HCT116 (cell line): ENCODE measurements around the gene FREM1. TPM values are rescaled to one million over a fixed set of nuclear protein-coding genes. Genes with fewer than 3 reads are reported as not detected.

Experiments
- ATAC-seq: fragments of 200-7000 bp; cut with Tn5 transposase; 2 replicates; pipeline ENCODE4 v1.9.1; 2020; ENCODE audit warnings: mild to moderate bottlenecking, moderate library complexity
- BruUV-seq: library from RNA; stranded (reverse); fragments of 400-500 nt; replicated peaks from 2 replicates; lab custom pipeline; 2021; lab: Mats Ljungman, UMichigan
- CTCF ChIA-PET: fragments of 300-600 bp; sonication (Branson Sonifier 250); formaldehyde crosslinking; loops from one replicate; lab custom pipeline; 2021; ENCODE audit warnings: antibody characterized with exemption; lab: Charles Lee
- POLR2A ChIA-PET: fragments of 300-600, 350-600 bp; sonication (Branson Sonifier 250); formaldehyde crosslinking; loops from one replicate; lab custom pipeline; 2021; ENCODE audit warnings: antibody characterized with exemption; lab: Charles Lee
- RAD21 ChIA-PET, 2 experiments: fragments of 300-600 bp; sonication (Branson Sonifier 250); formaldehyde crosslinking; loops; one replicate each; lab custom pipeline; 2023; ENCODE audit warnings: low total read pairs in 2 of 2; ENCODE audit not compliant: uncharacterized antibody in 2 of 2, unreplicated experiment in 2 of 2, low non-redundant PET in 1 of 2; lab: Charles Lee
- DNase-seq: peaks from one replicate; pipeline ENCODE4 v3.0.0-alpha.2; 2010; ENCODE audit warnings: low read depth, low spot score
- H2AFZ ChIP-seq: fragments of 200-600 bp; shearing (Covaris generic), sonication (generic); 2 replicates; pipeline ENCODE4 v1.6.1; 2017; ENCODE audit warnings: low read depth, mixed run types, mixed read lengths, antibody characterized with exemption, low read length; ENCODE audit not compliant: poor library complexity, severe bottlenecking
- H3K27ac ChIP-seq: 2 replicates; pipeline ENCODE4 v1.5.1; 2012; ENCODE audit warnings: low read depth, low read length
- H3K27me3 ChIP-seq: fragments of 200-600 bp; sonication (generic); 2 replicates; pipeline ENCODE4 v1.6.1; 2016; ENCODE audit warnings: mixed run types, low read length, mixed read lengths; ENCODE audit not compliant: insufficient read depth
- H3K36me3 ChIP-seq, 2 experiments: fragments of 200-500 bp in 1 of 2; fragments of 200-600 bp in 1 of 2; sonication (Bioruptor generic) in 1 of 2; sonication (generic) in 1 of 2; 2 replicates each; pipeline versions ENCODE4 v1.5.1 to v1.6.1; 2014 to 2016; ENCODE audit warnings: low read length in 2 of 2, inconsistent platforms in 1 of 2, mixed read lengths in 1 of 2, mixed run types in 1 of 2; ENCODE audit not compliant: insufficient read depth in 2 of 2, control insufficient read depth in 1 of 2
- H3K4me1 ChIP-seq, 2 experiments: fragments of 200-600 bp in 1 of 2; sonication (generic) in 1 of 2; 2 replicates each; pipeline versions ENCODE4 v1.5.1 to v1.6.1; 2012 to 2017; ENCODE audit warnings: low read length in 2 of 2, inconsistent platforms in 1 of 2, mild to moderate bottlenecking in 1 of 2, mixed read lengths in 1 of 2, mixed run types in 1 of 2, moderate library complexity in 1 of 2; ENCODE audit not compliant: insufficient read depth in 2 of 2, control insufficient read depth in 1 of 2
- H3K4me2 ChIP-seq: fragments of 200-600 bp; sonication (generic); 2 replicates; pipeline ENCODE4 v1.6.1; 2017; ENCODE audit warnings: mixed run types, low read length, mixed read lengths
- H3K4me3 ChIP-seq, 2 experiments: fragments of 200-600 bp in 1 of 2; sonication (generic) in 1 of 2; replicated peaks in 1 of 2; 2 replicates each; pipeline ENCODE4 v1.5.1; 2011 to 2016; ENCODE audit warnings: low read length in 2 of 2, control low read depth in 1 of 2, low read depth in 1 of 2, mild to moderate bottlenecking in 1 of 2, mixed read lengths in 1 of 2, mixed run types in 1 of 2
- H3K79me2 ChIP-seq: fragments of 200-600 bp; sonication (generic); 2 replicates; pipeline ENCODE4 v1.6.1; 2017; ENCODE audit warnings: mild to moderate bottlenecking, mixed run types, low read length, moderate library complexity, mixed read lengths; ENCODE audit not compliant: insufficient read depth
- H3K9ac ChIP-seq: fragments of 200-600 bp; sonication (generic); 2 replicates; pipeline ENCODE4 v1.6.1; 2016; ENCODE audit warnings: low read length, mixed read lengths
- H3K9me2 ChIP-seq: fragments of 200-600 bp; sonication (generic), shearing (Covaris generic); 2 replicates; pipeline ENCODE4 v1.6.1; 2017; ENCODE audit warnings: mixed run types, mild to moderate bottlenecking, moderate library complexity; ENCODE audit not compliant: insufficient read depth
- H3K9me3 ChIP-seq, 2 experiments: fragments of 200-500 bp in 1 of 2; fragments of 200-600 bp in 1 of 2; sonication (Bioruptor generic) in 1 of 2; sonication (generic) in 1 of 2; 2 replicates each; pipeline ENCODE4 v1.6.1; 2014 to 2017; ENCODE audit warnings: low read length in 2 of 2, mixed read lengths in 2 of 2, inconsistent platforms in 1 of 2, low read depth in 1 of 2, mild to moderate bottlenecking in 1 of 2, mixed run types in 1 of 2, moderate library complexity in 1 of 2; ENCODE audit not compliant: control insufficient read depth in 1 of 2, insufficient read depth in 1 of 2
- H4K20me1 ChIP-seq: fragments of 200-600 bp; sonication (generic), shearing (Covaris generic); 2 replicates; pipeline ENCODE4 v1.6.1; 2017; ENCODE audit warnings: mixed run types, mild to moderate bottlenecking, moderate library complexity; ENCODE audit not compliant: insufficient read depth
- ATF3 ChIP-seq: IDR thresholded peaks from 2 replicates; pipeline ENCODE4 v1.6.1; 2012
- CEBPB ChIP-seq: IDR thresholded peaks from 2 replicates; pipeline ENCODE4 v1.6.1; 2012; ENCODE audit warnings: low read depth
- EGR1 ChIP-seq: IDR thresholded peaks from 2 replicates; pipeline ENCODE4 v1.6.1; 2012; ENCODE audit warnings: low read depth
- ELF1 ChIP-seq: IDR thresholded peaks from 2 replicates; pipeline ENCODE4 v1.6.1; 2012; ENCODE audit warnings: low read depth, borderline replicate concordance
- EZH2 ChIP-seq: fragments of 200-600 bp; sonication (generic); IDR thresholded peaks from 2 replicates; pipeline ENCODE4 v1.6.1; 2017; ENCODE audit warnings: antibody characterized with exemption, mixed run types
- EZH2phosphoT487 ChIP-seq: fragments of 200-600 bp; IDR thresholded peaks from 2 replicates; pipeline ENCODE4 v1.6.1; 2018; ENCODE audit warnings: antibody characterized with exemption, borderline replicate concordance
- FOSL1 ChIP-seq: IDR thresholded peaks from 2 replicates; pipeline ENCODE4 v1.6.1; 2012; ENCODE audit warnings: low read depth
- JUND ChIP-seq: IDR thresholded peaks from 2 replicates; pipeline ENCODE4 v1.6.1; 2012
- MAX ChIP-seq: IDR thresholded peaks from 2 replicates; pipeline ENCODE4 v1.6.1; 2012
- POLR2A ChIP-seq: IDR thresholded peaks from 2 replicates; pipeline ENCODE4 v1.7.0; 2011; ENCODE audit warnings: borderline replicate concordance; ENCODE audit not compliant: insufficient read depth, insufficient read length; ENCODE audit errors: extremely low read depth
- SRF ChIP-seq: IDR thresholded peaks from 2 replicates; pipeline ENCODE4 v1.6.1; 2012; ENCODE audit warnings: low read depth
- TCF7L2 ChIP-seq: IDR thresholded peaks from 2 replicates; pipeline ENCODE4 v1.7.0; 2011; ENCODE audit warnings: borderline replicate concordance, inconsistent platforms; ENCODE audit not compliant: insufficient read depth, insufficient read length; ENCODE audit errors: extremely low read depth
- ZNF274 ChIP-seq: fragments of 200-500 bp; sonication (Bioruptor generic); IDR thresholded peaks from 2 replicates; pipeline ENCODE4 v1.6.1; 2014; ENCODE audit warnings: mild to moderate bottlenecking, low read depth, low read length, inconsistent platforms
- intact Hi-C: fragments of 100-400 bp; cut with micrococcal nuclease; formaldehyde crosslinking; loops from 2 replicates; pipeline ENCODE4 v1.10.0; 2022
- total RNA-seq: library from RNA; stranded (reverse); gene quantifications from one replicate; pipeline ENCODE4 v1.2.1, GENCODE V29; 2021; ENCODE audit not compliant: unreplicated experiment
- TF ChIP-seq, protein P1 (sequence below): IDR thresholded peaks from 2 replicates; pipeline ENCODE4 v1.6.1; 2011; ENCODE audit warnings: mild to moderate bottlenecking, low read length, moderate library complexity; ENCODE audit not compliant: insufficient replicate concordance; ENCODE audit errors: extremely low read depth

The FREM1 gene
- total RNA-seq, 1 experiment from 2014 or later, result 0.12 TPM

GRCh38 chr9:14713187-14713767 lies 197.0 kb downstream of the FREM1 start:
- Histone ChIP-seq H3K36me3 (no peaks in the 10 kb centered on the region), H3K9me3 (no peaks in the 10 kb centered on the region), H3K9me2 (no peaks in the 10 kb centered on the region), H3K79me2 (no peaks in the 10 kb centered on the region), H3K27ac (no peak overlapping the region), H3K4me1 (no peaks in the 10 kb centered on the region), H2AFZ (no peak overlapping the region), H3K4me3 (no peak overlapping the region), H3K4me2 (no peak overlapping the region), H3K9ac (no peak overlapping the region), H4K20me1 (no peaks in the 10 kb centered on the region), H3K27me3 (peaks cover 18% of the 10 kb centered on the region)
- RAD21 ChIA-PET, result no interaction called here
- BruUV-seq, result no TSS peak
- intact Hi-C loops, result no loop called here
- CTCF ChIA-PET, result no interaction called here
- DNase-seq (no peak), ATAC-seq (no peak)
- POLR2A ChIA-PET, result no interaction called here
- no peak for TF ChIP-seq ATF3
- TF ChIP-seq SRF, result no peak
- no peak for TF ChIP-seq EZH2
- TF ChIP-seq EGR1, result no peak
- no peak for TF ChIP-seq EZH2phosphoT487
- no peak for TF ChIP-seq JUND
- TF ChIP-seq TCF7L2, result no peak
- TF ChIP-seq, protein P1, sequence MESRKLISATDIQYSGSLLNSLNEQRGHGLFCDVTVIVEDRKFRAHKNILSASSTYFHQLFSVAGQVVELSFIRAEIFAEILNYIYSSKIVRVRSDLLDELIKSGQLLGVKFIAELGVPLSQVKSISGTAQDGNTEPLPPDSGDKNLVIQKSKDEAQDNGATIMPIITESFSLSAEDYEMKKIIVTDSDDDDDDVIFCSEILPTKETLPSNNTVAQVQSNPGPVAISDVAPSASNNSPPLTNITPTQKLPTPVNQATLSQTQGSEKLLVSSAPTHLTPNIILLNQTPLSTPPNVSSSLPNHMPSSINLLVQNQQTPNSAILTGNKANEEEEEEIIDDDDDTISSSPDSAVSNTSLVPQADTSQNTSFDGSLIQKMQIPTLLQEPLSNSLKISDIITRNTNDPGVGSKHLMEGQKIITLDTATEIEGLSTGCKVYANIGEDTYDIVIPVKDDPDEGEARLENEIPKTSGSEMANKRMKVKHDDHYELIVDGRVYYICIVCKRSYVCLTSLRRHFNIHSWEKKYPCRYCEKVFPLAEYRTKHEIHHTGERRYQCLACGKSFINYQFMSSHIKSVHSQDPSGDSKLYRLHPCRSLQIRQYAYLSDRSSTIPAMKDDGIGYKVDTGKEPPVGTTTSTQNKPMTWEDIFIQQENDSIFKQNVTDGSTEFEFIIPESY, result no peak
- TF ChIP-seq FOSL1, result no peak
- no peak for TF ChIP-seq CEBPB
- TF ChIP-seq MAX, result no peak
- no peak for TF ChIP-seq ZNF274
- TF ChIP-seq POLR2A, result no peak
- no peak for TF ChIP-seq ELF1
